ENCODE results near the gene PIGL. TPM values are rescaled to one million over a fixed set of nuclear protein-coding genes. Genes with fewer than 3 reads are reported as not detected.

PIGL gene
- total RNA-seq, 1 donor from 2014 or later, result 31.1 TPM

- no peaks in the 10 kb centered on the region for H3K4me1 Mint-ChIP-seq
- peaks cover 6% of the 10 kb centered on the region for H3K36me3 Mint-ChIP-seq (ENCODE audit: low read depth)
- H3K9me3 Mint-ChIP-seq, result no peaks in the 10 kb centered on the region
- H3K27ac Mint-ChIP-seq (ENCODE audit: unreplicated experiment), result no peak overlapping the region
- TF ChIP-seq CTCF (conservative IDR thresholded peaks at IDR 0.05), result no peak
- no peak overlapping the region for H3K4me3 Mint-ChIP-seq
- H3K27me3 Mint-ChIP-seq (ENCODE audit: low read depth), result no peaks in the 10 kb centered on the region
- DNase-seq (ENCODE audit: low read depth, low spot score), result no peak
Observed at GRCh38 chr17:16319969-16320368, 103.0 kb downstream of the PIGL start.

GRCh38 chr17:16322636-16323035 is 105.6 kb downstream of the PIGL start:
- Mint-ChIP-seq H3K36me3 (ENCODE audit: low read depth) (peaks cover 2% of the 10 kb centered on the region), H3K27me3 (ENCODE audit: low read depth) (no peaks in the 10 kb centered on the region), H3K9me3 (no peaks in the 10 kb centered on the region), H3K4me3 (no peak overlapping the region), H3K27ac (ENCODE audit: unreplicated experiment) (no peak overlapping the region), H3K4me1 (no peaks in the 10 kb centered on the region)
- no peak for DNase-seq (ENCODE audit: low read depth, low spot score)
- TF ChIP-seq CTCF (conservative IDR thresholded peaks at IDR 0.05), result no peak

GRCh38 chr17:16325964-16326363 is 109.0 kb downstream of the PIGL start:
- Mint-ChIP-seq H3K9me3 (no peaks in the 10 kb centered on the region), H3K4me1 (peaks cover 9% of the 10 kb centered on the region), H3K27me3 (ENCODE audit: low read depth) (no peaks in the 10 kb centered on the region), H3K4me3 (no peak overlapping the region), H3K27ac (ENCODE audit: unreplicated experiment) (no peak overlapping the region), H3K36me3 (ENCODE audit: low read depth) (peaks cover 2% of the 10 kb centered on the region)
- no peak for DNase-seq (ENCODE audit: low read depth, low spot score)
- no peak for TF ChIP-seq CTCF (conservative IDR thresholded peaks at IDR 0.05)

- peaks cover 2% of the 10 kb centered on the region for H3K36me3 Mint-ChIP-seq (ENCODE audit: low read depth)
- no peaks in the 10 kb centered on the region for H3K9me3 Mint-ChIP-seq
- no peak for DNase-seq (ENCODE audit: low read depth, low spot score)
- H3K27me3 Mint-ChIP-seq (ENCODE audit: low read depth), result no peaks in the 10 kb centered on the region
- no peak for TF ChIP-seq CTCF (conservative IDR thresholded peaks at IDR 0.05)
- H3K4me1 Mint-ChIP-seq, result peaks cover 12% of the 10 kb centered on the region
- no peak overlapping the region for H3K27ac Mint-ChIP-seq (ENCODE audit: unreplicated experiment)
- no peak overlapping the region for H3K4me3 Mint-ChIP-seq
Observed at GRCh38 chr17:16327018-16327417, 110.0 kb downstream of the PIGL start.

GRCh38 chr17:16328997-16329396 is 112.0 kb downstream of the PIGL start:
- DNase-seq (ENCODE audit: low read depth, low spot score), result no peak
- H3K27ac Mint-ChIP-seq (ENCODE audit: unreplicated experiment), result no peak overlapping the region

More at GRCh38 chr17:16328997-16329396, 112.0 kb downstream of the PIGL start:
- TF ChIP-seq CTCF (conservative IDR thresholded peaks at IDR 0.05), result no peak
- Mint-ChIP-seq H3K36me3 (ENCODE audit: low read depth) (no peaks in the 10 kb centered on the region), H3K4me1 (peaks cover 12% of the 10 kb centered on the region), H3K4me3 (no peak overlapping the region), H3K27me3 (ENCODE audit: low read depth) (no peaks in the 10 kb centered on the region), H3K9me3 (no peaks in the 10 kb centered on the region)

Data from neural crest cell (in vitro differentiated cells).